Mesendoderm (in vitro differentiated cells): Measurements from ENCODE around the gene STIMATE.

Experiments used
- DNase-seq: peaks from one replicate; pipeline ENCODE4 v3.0.0; 2013
- H2AK5ac ChIP-seq: 2 replicates; pipeline ENCODE4 v1.6.1; 2013; ENCODE audit warnings: low read length, inconsistent platforms
- H2BK120ac ChIP-seq: 2 replicates; pipeline ENCODE4 v1.6.1; 2013; ENCODE audit warnings: low read depth, mild to moderate bottlenecking, low read length, moderate library complexity, mixed read lengths
- H2BK15ac ChIP-seq: replicated peaks from 2 replicates; pipeline ENCODE4 v1.6.1; 2013; ENCODE audit warnings: low read depth, mild to moderate bottlenecking, moderate library complexity
- H2BK5ac ChIP-seq: 2 replicates; pipeline ENCODE4 v1.6.1; 2013; ENCODE audit warnings: low read length, inconsistent platforms
- H3K18ac ChIP-seq: 2 replicates; pipeline ENCODE4 v1.6.1; 2013; ENCODE audit warnings: mild to moderate bottlenecking, low read length, mixed read lengths
- H3K23ac ChIP-seq: one replicate; pipeline ENCODE4 v1.6.1; 2013; ENCODE audit warnings: low read length
- H3K27ac ChIP-seq: 2 replicates; pipeline ENCODE4 v1.5.1; 2013; ENCODE audit warnings: low read depth, mild to moderate bottlenecking, inconsistent platforms, low read length, moderate library complexity
- H3K27me3 ChIP-seq: 2 replicates; pipeline ENCODE4 v1.6.1; 2013; ENCODE audit warnings: low read length, control low read depth, mild to moderate bottlenecking, inconsistent platforms; ENCODE audit not compliant: insufficient read depth, poor library complexity
- H3K36me3 ChIP-seq: 2 replicates; pipeline ENCODE4 v1.6.1; 2013; ENCODE audit warnings: low read length, inconsistent platforms; ENCODE audit not compliant: control insufficient read depth, insufficient read depth
- H3K4ac ChIP-seq: one replicate; pipeline ENCODE4 v1.6.1; 2013; ENCODE audit warnings: low read depth, mild to moderate bottlenecking, low read length, moderate library complexity
- H3K4me1 ChIP-seq: 2 replicates; pipeline ENCODE4 v1.6.1; 2013; ENCODE audit warnings: low read depth, low read length, inconsistent platforms; ENCODE audit not compliant: control insufficient read depth
- H3K4me2 ChIP-seq: 2 replicates; pipeline ENCODE4 v1.6.1; 2013; ENCODE audit warnings: low read length
- H3K4me3 ChIP-seq: 2 replicates; pipeline ENCODE4 v1.5.1; 2013; ENCODE audit warnings: mild to moderate bottlenecking, low read length
- H3K56ac ChIP-seq: one replicate; pipeline ENCODE4 v1.6.1; 2013; ENCODE audit warnings: low read length
- H3K79me1 ChIP-seq: 2 replicates; pipeline ENCODE4 v1.6.1; 2013; ENCODE audit warnings: low read length, inconsistent platforms
- H3K79me2 ChIP-seq: 2 replicates; pipeline ENCODE4 v1.6.1; 2013; ENCODE audit warnings: mild to moderate bottlenecking, low read length; ENCODE audit not compliant: control insufficient read depth, insufficient read depth
- H3K9ac ChIP-seq: 2 replicates; pipeline ENCODE4 v1.6.1; 2013; ENCODE audit warnings: low read length, inconsistent platforms
- H4K5ac ChIP-seq: one replicate; pipeline ENCODE4 v1.6.1; 2013; ENCODE audit warnings: low read length
- H4K8ac ChIP-seq: one replicate; pipeline ENCODE4 v1.6.1; 2013; ENCODE audit warnings: low read depth, mild to moderate bottlenecking, control low read depth, low read length, moderate library complexity
- WGBS: extraction: QIAGEN DNeasy Blood & Tissue Kit; methylation state at CpG from one replicate; pipeline ENCODE4 v1.1.7; 2013; ENCODE audit warnings: low lambda C conversion rate, missing lambda C conversion rate; ENCODE audit not compliant: insufficient coverage; ENCODE audit errors: extremely low coverage; 5-methylcytosine and 5-hydroxymethylcytosine counted together

The STIMATE gene

DNA sequence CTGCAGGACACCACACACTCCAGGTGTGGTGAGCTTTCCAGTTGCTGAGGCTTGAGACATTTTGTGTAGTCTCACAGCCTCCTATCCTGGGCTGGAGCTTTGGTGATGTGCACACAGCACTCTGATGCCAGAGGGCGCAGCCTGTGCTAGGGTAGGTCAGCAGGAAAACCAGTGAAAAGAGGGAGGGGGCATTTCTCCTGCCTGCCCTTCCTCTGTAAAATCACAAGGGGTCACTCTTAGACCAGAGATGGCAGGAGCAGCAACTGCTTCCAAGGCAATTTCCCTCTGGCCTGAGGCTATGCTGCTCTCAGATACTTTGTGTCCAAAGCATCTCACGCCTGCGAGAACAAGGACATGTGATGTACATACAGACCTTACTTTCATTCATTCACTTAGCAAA lies 46.0 kb downstream of the STIMATE start:
- H2BK5ac ChIP-seq: no peak overlapping the region
- H3K23ac ChIP-seq: no peak overlapping the region
- no peak overlapping the region for H2AK5ac ChIP-seq
- no peaks in the 10 kb centered on the region for H3K4me1 ChIP-seq
- no peak overlapping the region for H3K9ac ChIP-seq
- no peak overlapping the region for H2BK15ac ChIP-seq
- H3K27me3 ChIP-seq: no peaks in the 10 kb centered on the region
- no peaks in the 10 kb centered on the region for H3K36me3 ChIP-seq
- H3K4me3 ChIP-seq: no peak overlapping the region
- no CpG with 5 or more reads among the region's 3 CpGs for WGBS
- H3K56ac ChIP-seq: no peak overlapping the region
- no peaks in the 10 kb centered on the region for H3K79me1 ChIP-seq
- no peak overlapping the region for H3K4me2 ChIP-seq
- H3K18ac ChIP-seq: no peak overlapping the region
- H3K4ac ChIP-seq: no peak overlapping the region
- H4K8ac ChIP-seq: no peak overlapping the region
- peak; percentile 90 for DNase-seq
- no peak overlapping the region for H4K5ac ChIP-seq
- no peaks in the 10 kb centered on the region for H3K79me2 ChIP-seq
- H3K27ac ChIP-seq: no peak overlapping the region
- no peak overlapping the region for H2BK120ac ChIP-seq

DNA sequence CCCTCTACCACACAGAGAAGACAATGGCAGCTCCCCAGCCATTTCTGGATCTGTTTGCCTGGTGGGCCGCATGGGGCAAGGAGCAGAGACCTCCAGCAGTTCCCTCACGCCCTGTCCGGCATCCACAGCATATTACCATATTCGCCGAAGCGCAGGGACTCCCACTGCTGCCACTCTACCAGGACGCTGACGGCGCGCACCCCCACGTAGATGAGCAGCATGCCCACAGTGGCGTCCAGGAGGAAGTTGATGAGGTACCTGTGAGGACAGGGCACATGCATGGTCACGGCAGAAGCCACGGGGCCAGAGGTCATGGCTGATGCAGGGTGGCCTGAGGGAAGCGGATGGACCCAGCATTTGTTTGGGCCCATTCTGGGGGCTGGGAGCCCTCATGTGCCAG lies 47.7 kb downstream of the STIMATE start:
- no peak overlapping the region for H3K4me3 ChIP-seq
- no peaks in the 10 kb centered on the region for H3K79me1 ChIP-seq
- no peak overlapping the region for H2BK15ac ChIP-seq
- H3K56ac ChIP-seq: no peak overlapping the region
- no peak overlapping the region for H3K4ac ChIP-seq
- no peaks in the 10 kb centered on the region for H3K79me2 ChIP-seq
- no peak overlapping the region for H3K27ac ChIP-seq
- no peak overlapping the region for H2BK120ac ChIP-seq
- no peak overlapping the region for H2AK5ac ChIP-seq
- DNase-seq: no peak
- WGBS: no CpG with 5 or more reads among the region's 15 CpGs
- no peaks in the 10 kb centered on the region for H3K36me3 ChIP-seq
- no peak overlapping the region for H3K18ac ChIP-seq
- no peak overlapping the region for H3K4me2 ChIP-seq
- no peak overlapping the region for H4K8ac ChIP-seq
- H4K5ac ChIP-seq: no peak overlapping the region
- H2BK5ac ChIP-seq: no peak overlapping the region
- H3K23ac ChIP-seq: no peak overlapping the region
- no peaks in the 10 kb centered on the region for H3K4me1 ChIP-seq
- H3K9ac ChIP-seq: no peak overlapping the region
- no peaks in the 10 kb centered on the region for H3K27me3 ChIP-seq

DNA sequence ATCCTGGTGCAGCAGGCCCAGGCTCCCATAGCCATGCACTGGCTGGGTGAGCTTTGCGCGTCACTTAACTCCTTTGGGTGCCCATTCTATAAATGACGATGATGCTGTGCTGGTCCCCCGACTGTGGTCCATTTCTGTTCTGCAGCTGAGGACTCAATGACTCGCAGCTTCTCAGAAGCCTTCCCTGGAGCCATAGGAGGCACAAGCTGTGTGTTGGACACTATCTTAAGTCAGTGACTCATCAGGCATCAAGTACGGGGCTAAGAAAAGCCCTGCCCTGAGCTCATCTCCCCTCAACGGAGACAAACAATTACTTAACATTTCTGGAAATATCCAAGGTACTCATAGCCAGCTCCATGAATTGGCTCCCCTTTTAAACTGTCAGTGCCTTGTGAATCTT lies 48.7 kb downstream of the STIMATE start:
- no peak overlapping the region for H4K8ac ChIP-seq
- H3K23ac ChIP-seq: no peak overlapping the region
- H3K79me1 ChIP-seq: no peaks in the 10 kb centered on the region
- H3K4ac ChIP-seq: no peak overlapping the region
- DNase-seq: no peak
- H3K4me3 ChIP-seq: no peak overlapping the region
- no peak overlapping the region for H2AK5ac ChIP-seq
- H4K5ac ChIP-seq: no peak overlapping the region
- H3K4me1 ChIP-seq: no peaks in the 10 kb centered on the region
- H3K4me2 ChIP-seq: no peak overlapping the region
- no peaks in the 10 kb centered on the region for H3K79me2 ChIP-seq
- H3K27ac ChIP-seq: no peak overlapping the region
- no peaks in the 10 kb centered on the region for H3K36me3 ChIP-seq
- WGBS: no CpG with 5 or more reads among the region's 7 CpGs
- no peak overlapping the region for H3K56ac ChIP-seq
- no peak overlapping the region for H2BK120ac ChIP-seq
- H3K18ac ChIP-seq: no peak overlapping the region
- no peak overlapping the region for H2BK15ac ChIP-seq
- H2BK5ac ChIP-seq: no peak overlapping the region
- no peaks in the 10 kb centered on the region for H3K27me3 ChIP-seq
- no peak overlapping the region for H3K9ac ChIP-seq

DNA sequence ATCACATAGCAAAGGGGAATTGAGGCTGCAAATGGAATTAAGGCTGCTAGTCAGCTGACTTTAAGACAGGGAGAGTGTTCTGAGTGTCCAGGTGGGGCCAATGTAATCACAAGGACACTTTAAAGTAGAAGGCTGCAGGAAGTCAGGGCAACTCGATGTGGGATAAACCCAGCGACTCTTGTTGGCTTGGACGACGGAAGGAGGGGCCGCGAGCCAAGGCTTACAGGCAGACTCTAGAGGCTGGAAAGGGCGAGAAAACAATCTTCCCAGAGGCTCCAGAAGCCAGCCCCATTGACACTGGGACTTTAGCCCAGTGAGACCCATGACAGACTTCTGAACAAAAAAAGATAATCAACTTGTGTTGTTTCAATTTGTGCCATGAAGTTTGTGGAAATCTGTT lies 49.6 kb downstream of the STIMATE start:
- Histone ChIP-seq H3K79me2 (no peaks in the 10 kb centered on the region), H3K9ac (no peak overlapping the region), H3K23ac (no peak overlapping the region), H3K27me3 (no peaks in the 10 kb centered on the region), H4K8ac (no peak overlapping the region), H3K27ac (no peak overlapping the region), H2BK5ac (no peak overlapping the region), H3K18ac (no peak overlapping the region), H4K5ac (no peak overlapping the region), H3K4me2 (no peak overlapping the region), H2AK5ac (no peak overlapping the region), H3K79me1 (no peaks in the 10 kb centered on the region), H3K56ac (no peak overlapping the region), H3K4ac (no peak overlapping the region), H3K4me1 (no peaks in the 10 kb centered on the region), H2BK15ac (no peak overlapping the region), H3K36me3 (no peaks in the 10 kb centered on the region), H3K4me3 (no peak overlapping the region), H2BK120ac (no peak overlapping the region)
- no peak for DNase-seq
- WGBS: no CpG with 5 or more reads among the region's 7 CpGs

DNA sequence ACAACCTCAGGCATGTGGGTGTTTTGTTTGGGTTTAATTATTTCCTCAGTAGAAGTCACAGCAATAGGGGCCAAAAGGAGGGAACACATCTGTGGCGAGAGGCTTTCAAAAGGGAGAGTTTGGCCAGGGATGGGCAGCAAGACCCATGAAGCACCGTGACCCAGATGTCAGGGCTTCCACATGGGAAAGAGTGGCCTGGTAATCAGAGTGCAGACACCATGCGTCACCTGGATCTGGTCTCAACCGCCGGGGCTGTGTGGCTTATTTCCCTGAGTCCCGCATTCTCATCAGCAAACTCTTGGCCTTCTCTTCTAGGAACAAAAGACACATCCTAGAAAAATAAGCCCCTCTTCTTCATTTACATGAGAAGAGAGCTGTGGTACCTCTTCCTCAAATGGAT lies 50.1 kb downstream of the STIMATE start:
- Histone ChIP-seq H3K18ac (no peak overlapping the region), H2BK120ac (no peak overlapping the region), H4K5ac (no peak overlapping the region), H3K27ac (no peak overlapping the region), H3K79me2 (no peaks in the 10 kb centered on the region), H2BK5ac (no peak overlapping the region), H2AK5ac (no peak overlapping the region), H3K4me3 (no peak overlapping the region), H2BK15ac (no peak overlapping the region), H3K9ac (no peak overlapping the region), H3K79me1 (no peaks in the 10 kb centered on the region), H3K23ac (no peak overlapping the region), H3K36me3 (no peaks in the 10 kb centered on the region), H3K56ac (no peak overlapping the region), H3K4ac (no peak overlapping the region), H3K27me3 (no peaks in the 10 kb centered on the region), H4K8ac (no peak overlapping the region), H3K4me2 (no peak overlapping the region), H3K4me1 (no peaks in the 10 kb centered on the region)
- no CpG with 5 or more reads among the region's 6 CpGs for WGBS
- no peak for DNase-seq

DNA sequence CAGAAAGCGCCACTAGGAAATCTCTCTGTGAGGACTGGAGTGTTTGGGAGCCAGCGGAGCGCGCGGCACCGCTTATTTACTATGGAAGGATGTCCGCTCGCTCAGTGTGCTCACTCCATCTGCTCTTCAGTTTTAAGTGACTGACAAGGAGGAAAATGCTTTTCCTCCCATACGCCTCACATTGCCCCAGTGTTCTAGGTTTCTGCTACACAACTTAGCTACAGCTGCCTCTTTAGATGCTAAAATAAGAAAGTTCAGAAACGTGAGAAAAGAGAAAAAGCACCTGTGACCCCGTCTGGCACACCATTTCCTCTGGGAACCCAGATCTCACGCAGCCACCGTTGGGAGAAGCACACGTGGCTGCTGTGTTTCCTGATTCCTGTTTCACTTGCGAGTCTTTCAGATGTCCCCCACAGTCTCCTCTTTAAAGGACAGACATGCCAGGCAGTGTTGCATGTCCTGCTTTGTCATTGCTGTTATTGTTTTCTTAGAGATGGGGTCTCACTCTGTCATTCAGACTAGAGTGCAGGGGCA lies 50.8 kb downstream of the STIMATE start:
- Histone ChIP-seq H3K18ac (no peak overlapping the region), H4K8ac (no peak overlapping the region), H3K27me3 (no peaks in the 10 kb centered on the region), H2BK15ac (no peak overlapping the region), H2BK5ac (no peak overlapping the region), H3K79me1 (no peaks in the 10 kb centered on the region), H3K79me2 (no peaks in the 10 kb centered on the region), H3K23ac (no peak overlapping the region), H3K4ac (no peak overlapping the region), H3K4me2 (no peak overlapping the region), H3K56ac (no peak overlapping the region), H3K4me3 (no peak overlapping the region), H4K5ac (no peak overlapping the region), H3K9ac (no peak overlapping the region), H3K36me3 (no peaks in the 10 kb centered on the region), H3K27ac (no peak overlapping the region), H3K4me1 (no peaks in the 10 kb centered on the region), H2AK5ac (no peak overlapping the region), H2BK120ac (no peak overlapping the region)
- no peak for DNase-seq
- no CpG with 5 or more reads among the region's 15 CpGs for WGBS
